ENCODE data around the gene TEDC2.

DNA sequence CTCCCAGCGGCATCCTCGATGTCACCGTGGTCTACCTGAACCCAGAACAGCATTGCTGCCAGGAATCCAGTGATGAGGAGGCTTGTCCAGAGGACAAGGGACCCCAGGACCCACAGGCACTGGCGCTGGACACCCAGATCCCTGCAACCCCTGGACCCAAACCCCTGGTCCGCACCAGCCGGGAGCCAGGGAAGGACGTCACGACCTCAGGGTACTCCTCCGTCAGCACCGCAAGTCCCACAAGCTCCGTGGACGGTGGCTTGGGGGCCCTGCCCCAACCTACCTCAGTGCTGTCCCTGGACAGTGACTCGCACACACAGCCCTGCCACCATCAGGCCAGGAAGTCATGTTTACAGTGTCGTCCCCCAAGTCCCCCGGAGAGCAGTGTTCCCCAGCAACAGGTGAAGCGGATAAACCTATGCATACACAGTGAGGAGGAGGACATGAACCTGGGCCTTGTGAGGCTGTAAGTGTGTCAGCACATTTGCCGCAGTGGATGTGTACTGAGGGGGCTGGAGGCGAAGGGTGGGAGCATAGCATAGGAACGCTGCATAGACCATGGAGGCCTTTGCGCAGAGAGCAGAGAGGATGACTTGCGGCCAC is 3.3 kb upstream of the TEDC2 start:
- TF ChIP-seq, protein P1, sequence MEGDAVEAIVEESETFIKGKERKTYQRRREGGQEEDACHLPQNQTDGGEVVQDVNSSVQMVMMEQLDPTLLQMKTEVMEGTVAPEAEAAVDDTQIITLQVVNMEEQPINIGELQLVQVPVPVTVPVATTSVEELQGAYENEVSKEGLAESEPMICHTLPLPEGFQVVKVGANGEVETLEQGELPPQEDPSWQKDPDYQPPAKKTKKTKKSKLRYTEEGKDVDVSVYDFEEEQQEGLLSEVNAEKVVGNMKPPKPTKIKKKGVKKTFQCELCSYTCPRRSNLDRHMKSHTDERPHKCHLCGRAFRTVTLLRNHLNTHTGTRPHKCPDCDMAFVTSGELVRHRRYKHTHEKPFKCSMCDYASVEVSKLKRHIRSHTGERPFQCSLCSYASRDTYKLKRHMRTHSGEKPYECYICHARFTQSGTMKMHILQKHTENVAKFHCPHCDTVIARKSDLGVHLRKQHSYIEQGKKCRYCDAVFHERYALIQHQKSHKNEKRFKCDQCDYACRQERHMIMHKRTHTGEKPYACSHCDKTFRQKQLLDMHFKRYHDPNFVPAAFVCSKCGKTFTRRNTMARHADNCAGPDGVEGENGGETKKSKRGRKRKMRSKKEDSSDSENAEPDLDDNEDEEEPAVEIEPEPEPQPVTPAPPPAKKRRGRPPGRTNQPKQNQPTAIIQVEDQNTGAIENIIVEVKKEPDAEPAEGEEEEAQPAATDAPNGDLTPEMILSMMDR (IDR thresholded peaks at IDR 0.05 in 4 of 5, conservative IDR thresholded peaks at IDR 0.05 in 1 of 5) = no peak
- TF ChIP-seq POLR2A (IDR thresholded peaks at IDR 0.05) = no peak

Measured in gastrocnemius medialis (tissue), 4 donors.